ENCODE results near the gene ZNF865. TPM values are rescaled to one million over a fixed set of nuclear protein-coding genes. Genes with fewer than 3 reads are reported as not detected.

ZNF865 gene
- total and polyA plus RNA-seq, 10 of the 15 experiments (the other 5 are each of a cell fraction or from before 2014, with no cell fraction given) = 0.02 to 18.3 (median 0.90) TPM

DNA sequence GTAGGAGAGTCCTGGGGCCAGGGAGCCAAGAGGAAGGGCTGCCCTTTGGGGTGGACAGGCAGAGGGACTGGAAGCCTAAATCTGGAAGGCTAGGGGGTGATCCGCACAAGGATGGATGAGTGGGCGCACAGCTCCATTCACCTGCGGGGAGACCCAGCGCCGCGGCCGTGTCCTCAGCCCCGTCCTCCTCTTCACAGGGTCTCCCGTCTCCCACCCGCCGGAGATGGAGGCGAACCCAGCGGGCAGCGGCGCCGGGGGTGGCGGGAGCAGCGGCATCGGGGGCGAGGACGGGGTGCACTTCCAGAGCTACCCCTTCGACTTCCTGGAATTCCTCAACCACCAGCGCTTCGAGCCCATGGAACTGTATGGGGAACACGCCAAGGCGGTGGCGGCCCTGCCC, 7.9 kb downstream of the ZNF865 start:
- Histone ChIP-seq H3K4me1 (ENCODE audit: control insufficient read depth, insufficient read depth, low read length) (peaks cover 4% of the 10 kb centered on the region), H3K4me3 (no peak overlapping the region), H3K4me2 (ENCODE audit: control insufficient read depth, insufficient read depth) (no peak overlapping the region), H3K9me3 (replicated peaks; ENCODE audit: control insufficient read depth, insufficient read depth, low read length) (peaks cover 2% of the 10 kb centered on the region; the same call in 2 of the 3 replicates), H4K20me1 (ENCODE audit: control insufficient read depth, insufficient read depth) (peaks cover 3% of the 10 kb centered on the region; the same call in 1 of the 2 replicates), H2AFZ (ENCODE audit: control insufficient read depth, low read depth, low read length) (no peak overlapping the region), H3K27me3 (replicated peaks in 1 of 2; ENCODE audit: control insufficient read depth in 2 of 2, insufficient read depth in 2 of 2, low read length in 1 of 2) (no peaks in the 10 kb centered on the region), H3K36me3 (ENCODE audit: control insufficient read depth in 2 of 2, insufficient read depth in 2 of 2, low read length in 1 of 2) (peaks cover 12 to 16% of the 10 kb centered on the region in 2 experiments), H3K9ac (ENCODE audit: control insufficient read depth, insufficient read depth, low read length) (no peak overlapping the region), H3K27ac (ENCODE audit: control insufficient read depth, insufficient read depth) (no peak overlapping the region), H3K79me2 (ENCODE audit: control insufficient read depth, insufficient read depth, low read length) (peaks cover 11% of the 10 kb centered on the region)
- ChIA-PET RAD21 (ENCODE audit: unreplicated experiment) (no interaction called here), POLR2A (no interaction called here), SMC1A (ENCODE audit: uncharacterized antibody, unreplicated experiment) (no interaction called here), CTCF (no interaction called here)
- FAIRE-seq (no peak), DNase-seq (ENCODE audit: low read depth, low spot score) (no peak), ATAC-seq (no peak)
- intact Hi-C loops (cut with micrococcal nuclease; ENCODE audit: unreplicated experiment) = no loop called here
- no peak for TF ChIP-seq NR2C2 (IDR thresholded peaks at IDR 0.05; ENCODE audit: borderline replicate concordance, control insufficient read depth, insufficient read length, low read depth)
- TF ChIP-seq, protein P1, sequence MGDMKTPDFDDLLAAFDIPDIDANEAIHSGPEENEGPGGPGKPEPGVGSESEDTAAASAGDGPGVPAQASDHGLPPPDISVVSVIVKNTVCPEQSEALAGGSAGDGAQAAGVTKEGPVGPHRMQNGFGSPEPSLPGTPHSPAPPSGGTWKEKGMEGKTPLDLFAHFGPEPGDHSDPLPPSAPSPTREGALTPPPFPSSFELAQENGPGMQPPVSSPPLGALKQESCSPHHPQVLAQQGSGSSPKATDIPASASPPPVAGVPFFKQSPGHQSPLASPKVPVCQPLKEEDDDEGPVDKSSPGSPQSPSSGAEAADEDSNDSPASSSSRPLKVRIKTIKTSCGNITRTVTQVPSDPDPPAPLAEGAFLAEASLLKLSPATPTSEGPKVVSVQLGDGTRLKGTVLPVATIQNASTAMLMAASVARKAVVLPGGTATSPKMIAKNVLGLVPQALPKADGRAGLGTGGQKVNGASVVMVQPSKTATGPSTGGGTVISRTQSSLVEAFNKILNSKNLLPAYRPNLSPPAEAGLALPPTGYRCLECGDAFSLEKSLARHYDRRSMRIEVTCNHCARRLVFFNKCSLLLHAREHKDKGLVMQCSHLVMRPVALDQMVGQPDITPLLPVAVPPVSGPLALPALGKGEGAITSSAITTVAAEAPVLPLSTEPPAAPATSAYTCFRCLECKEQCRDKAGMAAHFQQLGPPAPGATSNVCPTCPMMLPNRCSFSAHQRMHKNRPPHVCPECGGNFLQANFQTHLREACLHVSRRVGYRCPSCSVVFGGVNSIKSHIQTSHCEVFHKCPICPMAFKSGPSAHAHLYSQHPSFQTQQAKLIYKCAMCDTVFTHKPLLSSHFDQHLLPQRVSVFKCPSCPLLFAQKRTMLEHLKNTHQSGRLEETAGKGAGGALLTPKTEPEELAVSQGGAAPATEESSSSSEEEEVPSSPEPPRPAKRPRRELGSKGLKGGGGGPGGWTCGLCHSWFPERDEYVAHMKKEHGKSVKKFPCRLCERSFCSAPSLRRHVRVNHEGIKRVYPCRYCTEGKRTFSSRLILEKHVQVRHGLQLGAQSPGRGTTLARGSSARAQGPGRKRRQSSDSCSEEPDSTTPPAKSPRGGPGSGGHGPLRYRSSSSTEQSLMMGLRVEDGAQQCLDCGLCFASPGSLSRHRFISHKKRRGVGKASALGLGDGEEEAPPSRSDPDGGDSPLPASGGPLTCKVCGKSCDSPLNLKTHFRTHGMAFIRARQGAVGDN (IDR thresholded peaks at IDR 0.05) = no peak
- no peak for TF ChIP-seq TCF12 (IDR thresholded peaks at IDR 0.05; ENCODE audit: low read depth, low read length)
- TF ChIP-seq FOXM1 (IDR thresholded peaks at IDR 0.05; ENCODE audit: low read depth, low read length) = no peak
- TF ChIP-seq SMARCA5 (IDR thresholded peaks at IDR 0.05) = no peak
- no peak for TF ChIP-seq RAD21 (IDR thresholded peaks at IDR 0.05; ENCODE audit: insufficient read depth, low read depth, low read length)
- no peak for TF ChIP-seq CBFB (IDR thresholded peaks at IDR 0.05; ENCODE audit: low read depth)
- no peak for TF ChIP-seq POLR2AphosphoS2 (IDR thresholded peaks at IDR 0.05; ENCODE audit: low read depth, low read length)
- no peak for TF ChIP-seq YY1 (IDR thresholded peaks at IDR 0.05; ENCODE audit: low read depth, low read length)
- TF ChIP-seq ZNF207 (IDR thresholded peaks at IDR 0.05; ENCODE audit: borderline replicate concordance) = no peak
- no peak for TF ChIP-seq MYB (IDR thresholded peaks at IDR 0.05; ENCODE audit: borderline replicate concordance, low read depth, low read length)
- TF ChIP-seq RUNX3 (IDR thresholded peaks at IDR 0.05; ENCODE audit: low read length) = no peak
- no peak for TF ChIP-seq NFIC (IDR thresholded peaks at IDR 0.05; ENCODE audit: low read depth, low read length)
- TF ChIP-seq FOS (IDR thresholded peaks at IDR 0.05; ENCODE audit: borderline replicate concordance, extremely low read depth, insufficient read length) = no peak
- 98% methylated on average over 13 of the region's 27 CpGs for WGBS (ENCODE audit: insufficient coverage, insufficient replicate concordance, low lambda C conversion rate, missing lambda C conversion rate)
- in situ Hi-C loops (cut with MboI) = no loop called here
- BruUV-seq (replicated peaks) = no TSS peak
